IMR-90 (cell line): Measurements from ENCODE around the gene THOP1. TPM values are rescaled to one million over a fixed set of nuclear protein-coding genes. Genes with fewer than 3 reads are reported as not detected.

Experiments used
- ATAC-seq: fragments of 200-7000 bp; cut with Tn5 transposase; 2 replicates; pipeline ENCODE4 v1.9.1; 2020; ENCODE audit warnings: low read depth, mild to moderate bottlenecking, moderate library complexity
- BruUV-seq: library from RNA; stranded (reverse); fragments of 400-500 nt; replicated peaks from 2 replicates; lab custom pipeline; 2021; lab: Mats Ljungman, UMichigan
- CTCF ChIA-PET: fragments of 300-600 bp; formaldehyde crosslinking; extraction: SDS; loops from one replicate; lab custom pipeline; 2021; ENCODE audit warnings: antibody characterized with exemption; lab: Yijun Ruan, JAX
- POLR2A ChIA-PET: fragments of 300-600 bp; sonication (Branson Sonifier 250); formaldehyde crosslinking; loops from one replicate; lab custom pipeline; 2022; ENCODE audit warnings: antibody characterized with exemption; ENCODE audit not compliant: unreplicated experiment; lab: Charles Lee
- DNase-seq: peaks from one replicate; pipeline ENCODE4 v3.0.0; 2013
- H2AFZ ChIP-seq: replicated peaks from 2 replicates; pipeline ENCODE3; 2013; ENCODE audit warnings: low read length, mild to moderate bottlenecking; ENCODE audit not compliant: poor library complexity
- H2AK5ac ChIP-seq: 2 replicates; pipeline ENCODE4 v1.6.1; 2013; ENCODE audit warnings: low read depth, low read length, inconsistent platforms
- H2AK9ac ChIP-seq: replicated peaks from 2 replicates; pipeline ENCODE3; 2013; ENCODE audit warnings: mild to moderate bottlenecking, low read depth, low read length, moderate library complexity; ENCODE audit not compliant: poor library complexity
- H2BK120ac ChIP-seq: 2 replicates; pipeline ENCODE4 v1.6.1; 2013; ENCODE audit warnings: low read depth, low read length, inconsistent platforms
- H2BK15ac ChIP-seq: 3 replicates; pipeline ENCODE4 v1.6.1; 2013; ENCODE audit warnings: low read depth, low read length, inconsistent platforms
- H2BK20ac ChIP-seq: 2 replicates; pipeline ENCODE4 v1.6.1; 2013; ENCODE audit warnings: low read depth, mild to moderate bottlenecking, inconsistent platforms, low read length, moderate library complexity
- H2BK5ac ChIP-seq: 2 replicates; pipeline ENCODE4 v1.6.1; 2013; ENCODE audit warnings: mild to moderate bottlenecking, low read depth, low read length, inconsistent platforms; ENCODE audit not compliant: poor library complexity, severe bottlenecking
- H3K14ac ChIP-seq: replicated peaks from 2 replicates; pipeline ENCODE4 v1.6.1; 2013; ENCODE audit warnings: low read depth, low read length, inconsistent platforms
- H3K18ac ChIP-seq: 2 replicates; pipeline ENCODE4 v1.6.1; 2013; ENCODE audit warnings: low read depth, low read length, control low read depth
- H3K23ac ChIP-seq: 2 replicates; pipeline ENCODE4 v1.6.1; 2013; ENCODE audit warnings: low read depth, low read length, inconsistent platforms
- H3K27ac ChIP-seq: 2 replicates; pipeline ENCODE4 v1.5.1; 2013; ENCODE audit warnings: mild to moderate bottlenecking, control low read depth, low read length; ENCODE audit not compliant: insufficient read depth
- H3K27me3 ChIP-seq: 2 replicates; pipeline ENCODE4 v1.6.1; 2013; ENCODE audit warnings: low read length; ENCODE audit not compliant: control insufficient read depth, insufficient read depth
- H3K36me3 ChIP-seq: 2 replicates; pipeline ENCODE4 v1.6.1; 2013; ENCODE audit warnings: low read length, mixed read lengths; ENCODE audit not compliant: control insufficient read depth, insufficient read depth
- H3K4ac ChIP-seq: 2 replicates; pipeline ENCODE4 v1.6.1; 2013; ENCODE audit warnings: low read depth, low read length, inconsistent platforms
- H3K4me1 ChIP-seq: 2 replicates; pipeline ENCODE4 v1.6.1; 2013; ENCODE audit warnings: low read length, mixed read lengths; ENCODE audit not compliant: control insufficient read depth, insufficient read depth
- H3K4me2 ChIP-seq: 2 replicates; pipeline ENCODE4 v1.6.1; 2013; ENCODE audit warnings: low read depth, mild to moderate bottlenecking, control low read depth, low read length, moderate library complexity
- H3K4me3 ChIP-seq: 2 replicates; pipeline ENCODE4 v1.5.1; 2013; ENCODE audit warnings: low read depth, mild to moderate bottlenecking, control low read depth, low read length, moderate library complexity; ENCODE audit not compliant: insufficient read depth
- H3K56ac ChIP-seq: 2 replicates; pipeline ENCODE4 v1.6.1; 2013; ENCODE audit warnings: low read length, inconsistent platforms; ENCODE audit not compliant: insufficient read depth; ENCODE audit errors: extremely low read depth
- H3K79me1 ChIP-seq, 2 experiments: 2 replicates each; pipeline ENCODE4 v1.6.1; 2013; ENCODE audit warnings: low read length in 2 of 2, inconsistent platforms in 1 of 2, low read depth in 1 of 2
- H3K9ac ChIP-seq: 2 replicates; pipeline ENCODE4 v1.6.1; 2013; ENCODE audit warnings: low read depth, low read length, control low read depth
- H3K9me1 ChIP-seq: 2 replicates; pipeline ENCODE4 v1.6.1; 2013; ENCODE audit warnings: low read length, inconsistent platforms; ENCODE audit not compliant: insufficient read depth
- H3K9me3 ChIP-seq: 2 replicates; pipeline ENCODE4 v1.6.1; 2013; ENCODE audit warnings: low read length; ENCODE audit not compliant: control insufficient read depth, insufficient read depth
- H4K20me1 ChIP-seq: 2 replicates; pipeline ENCODE4 v1.6.1; 2013; ENCODE audit warnings: low read length, inconsistent platforms; ENCODE audit not compliant: insufficient read depth
- H4K5ac ChIP-seq: 2 replicates; pipeline ENCODE4 v1.6.1; 2013; ENCODE audit warnings: mild to moderate bottlenecking, low read depth, low read length, control low read depth
- H4K8ac ChIP-seq, 2 experiments: 2 replicates each; pipeline ENCODE4 v1.6.1; 2013; ENCODE audit warnings: low read depth in 2 of 2, low read length in 2 of 2, control low read depth in 1 of 2, inconsistent platforms in 1 of 2
- H4K91ac ChIP-seq: 2 replicates; pipeline ENCODE4 v1.6.1; 2013; ENCODE audit warnings: low read depth, low read length, inconsistent platforms; ENCODE audit not compliant: insufficient read depth
- BHLHE40 ChIP-seq: fragments of 150-350 bp; IDR thresholded peaks from 2 replicates; pipeline ENCODE4 v1.6.1; 2016; ENCODE audit warnings: mild to moderate bottlenecking, low read depth, low read length
- CEBPB ChIP-seq: IDR thresholded peaks from 2 replicates; pipeline ENCODE4 v1.6.1; 2012; ENCODE audit warnings: low read depth, low read length, improper control_type of control experiment
- CTCF ChIP-seq: conservative IDR thresholded peaks from 2 replicates; pipeline ENCODE4 v1.5.1; 2012; ENCODE audit warnings: mild to moderate bottlenecking, low read depth, low read length, improper control_type of control experiment
- ELK1 ChIP-seq: fragments of 150-350 bp; IDR thresholded peaks from 2 replicates; pipeline ENCODE4 v1.6.1; 2016; ENCODE audit warnings: low read depth, mild to moderate bottlenecking, low read length, moderate library complexity, borderline replicate concordance
- FOS ChIP-seq: fragments of 150-350 bp; IDR thresholded peaks from 2 replicates; pipeline ENCODE4 v1.6.1; 2016; ENCODE audit warnings: low read depth, low read length
- MAFK ChIP-seq: IDR thresholded peaks from 2 replicates; pipeline ENCODE4 v1.6.1; 2012; ENCODE audit warnings: low read depth, low read length, improper control_type of control experiment
- MAZ ChIP-seq: IDR thresholded peaks from 2 replicates; pipeline ENCODE4 v1.6.1; 2012; ENCODE audit warnings: low read depth, mild to moderate bottlenecking, low read length, improper control_type of control experiment, moderate library complexity, borderline replicate concordance
- MXI1 ChIP-seq: IDR thresholded peaks from 2 replicates; pipeline ENCODE4 v1.6.1; 2012; ENCODE audit warnings: low read depth, mild to moderate bottlenecking, low read length, moderate library complexity, borderline replicate concordance
- NFE2L2 ChIP-seq: fragments of 150-350 bp; IDR thresholded peaks from 2 replicates; pipeline ENCODE4 v1.6.1; 2016; ENCODE audit warnings: low read depth, mild to moderate bottlenecking, low read length
- RCOR1 ChIP-seq: IDR thresholded peaks from 2 replicates; pipeline ENCODE4 v1.6.1; 2012; ENCODE audit warnings: mild to moderate bottlenecking, low read length, improper control_type of control experiment; ENCODE audit not compliant: insufficient replicate concordance
- RFX5 ChIP-seq: IDR thresholded peaks from 2 replicates; pipeline ENCODE4 v1.8.0; 2012; ENCODE audit warnings: low read depth, mild to moderate bottlenecking, low read length, moderate library complexity
- SMC3 ChIP-seq: fragments of 150-350 bp; IDR thresholded peaks from 2 replicates; pipeline ENCODE4 v1.6.1; 2016; ENCODE audit warnings: low read depth, mild to moderate bottlenecking, antibody characterized with exemption, low read length, moderate library complexity
- USF2 ChIP-seq: fragments of 150-350 bp; IDR thresholded peaks from 2 replicates; pipeline ENCODE4 v1.6.1; 2017; ENCODE audit warnings: mild to moderate bottlenecking, antibody characterized with exemption, low read length, low read depth
- WGBS, 2 experiments: methylation state at CpG; one replicate each; pipeline versions ENCODE4 v1.1.5 to v1.1.7; 2013; ENCODE audit warnings: missing lambda C conversion rate in 2 of 2; ENCODE audit not compliant: insufficient read length in 1 of 2; ENCODE audit errors: extremely low coverage in 2 of 2; 5-methylcytosine and 5-hydroxymethylcytosine counted together
- dilution Hi-C: fragments of 300-500 bp; cut with HindIII; formaldehyde crosslinking; loops from one replicate; pipeline ENCODE4 v1.14.3; 2018; ENCODE audit warnings: low sequenced_read_pairs; ENCODE audit not compliant: unreplicated experiment
- in situ Hi-C: fragments of 300-500 bp; cut with MboI; formaldehyde crosslinking; loops from 3 replicates; pipeline ENCODE4 v1.14.3; 2019; ENCODE audit warnings: low sequenced_read_pairs, inconsistent platforms, mixed read lengths
- intact Hi-C: fragments of 100-400 bp; cut with micrococcal nuclease; formaldehyde crosslinking; loops from 2 replicates; pipeline ENCODE4 v1.10.0; 2022
- polyA plus RNA-seq, 3 experiments: library from polyadenylated mRNA; depleted of rRNA; stranded (reverse); fragments of >200 nt; gene quantifications; 2 replicates each; pipeline ENCODE4 v1.2.3, GENCODE V29; 2012; ENCODE audit warnings: low replicate concordance in 1 of 3
- total RNA-seq: library from RNA; depleted of rRNA; stranded (reverse); fragments of >200 nt; gene quantifications from 2 replicates; pipeline ENCODE4 v1.2.3, GENCODE V29; 2012

Gene THOP1
- total and polyA plus RNA-seq, 2 of the 4 experiments (the other 2 are of a cell fraction) = 57.5 to 91.9 TPM

GRCh38 chr19:2852598-2852997 is 67.3 kb downstream of the THOP1 start:
- H3K4me2 ChIP-seq = no peak overlapping the region
- no TSS peak for BruUV-seq
- TF ChIP-seq MAZ (no peak), FOS (no peak), USF2 (no peak), BHLHE40 (no peak), ELK1 (no peak), CEBPB (no peak), RCOR1 (no peak), MXI1 (no peak), MAFK (no peak), RFX5 (no peak), CTCF (no peak), SMC3 (no peak), NFE2L2 (no peak)
- H3K9me3 ChIP-seq = peaks cover 93% of the 10 kb centered on the region
- H3K18ac ChIP-seq = no peak overlapping the region
- in situ Hi-C loops = no loop called here
- no peak overlapping the region for H3K14ac ChIP-seq
- no peak overlapping the region for H2BK20ac ChIP-seq
- no peak for ATAC-seq
- peaks cover 2% of the 10 kb centered on the region for H3K4me1 ChIP-seq
- no peak overlapping the region for H2AFZ ChIP-seq
- H3K36me3 ChIP-seq = peaks cover 44% of the 10 kb centered on the region
- no peak overlapping the region for H3K23ac ChIP-seq
- DNase-seq = no peak
- ChIA-PET CTCF (no interaction called here), POLR2A (no interaction called here)
- H3K4ac ChIP-seq = no peak overlapping the region
- no peaks in the 10 kb centered on the region for H3K9me1 ChIP-seq
- peaks cover 12 to 21% of the 10 kb centered on the region in 2 experiments for H3K79me1 ChIP-seq
- no peak overlapping the region for H3K9ac ChIP-seq
- H4K20me1 ChIP-seq = no peaks in the 10 kb centered on the region
- dilution Hi-C loops = no loop called here
- WGBS, 2 experiments = no CpG with 5 or more reads among the region's 10 CpGs
- H2AK9ac ChIP-seq = no peak overlapping the region
- H3K56ac ChIP-seq = no peak overlapping the region
- no peak overlapping the region for H2BK15ac ChIP-seq
- H4K91ac ChIP-seq = no peak overlapping the region
- no peak overlapping the region for H2BK120ac ChIP-seq
- H3K27ac ChIP-seq = no peak overlapping the region
- no peak overlapping the region for H2AK5ac ChIP-seq
- intact Hi-C loops = no loop called here
- no peaks in the 10 kb centered on the region for H3K27me3 ChIP-seq
- no peak overlapping the region for H4K8ac ChIP-seq
- no peak overlapping the region for H2BK5ac ChIP-seq
- H4K5ac ChIP-seq = no peak overlapping the region
- no peak overlapping the region for H3K4me3 ChIP-seq
